GM19239 (cell line): ENCODE results near the gene IFITM10.

Source experiments
- DNase-seq: peaks from one replicate; pipeline ENCODE4 v3.0.0; 2011; ENCODE audit warnings: low spot score; ENCODE audit not compliant: insufficient read length
- FAIRE-seq: peaks from 2 replicates; lab custom pipeline; 2011; peaks lifted over from hg19 to GRCh38; lab: Jason Lieb, UNC

The IFITM10 gene

GRCh38 chr11:1742371-1742770, 8.0 kb downstream of the IFITM10 start:
- FAIRE-seq (no peak), DNase-seq (no peak)

- DNase-seq (no peak), FAIRE-seq (no peak)
Measured at GRCh38 chr11:1741741-1742140, 8.7 kb downstream of the IFITM10 start.

DNA sequence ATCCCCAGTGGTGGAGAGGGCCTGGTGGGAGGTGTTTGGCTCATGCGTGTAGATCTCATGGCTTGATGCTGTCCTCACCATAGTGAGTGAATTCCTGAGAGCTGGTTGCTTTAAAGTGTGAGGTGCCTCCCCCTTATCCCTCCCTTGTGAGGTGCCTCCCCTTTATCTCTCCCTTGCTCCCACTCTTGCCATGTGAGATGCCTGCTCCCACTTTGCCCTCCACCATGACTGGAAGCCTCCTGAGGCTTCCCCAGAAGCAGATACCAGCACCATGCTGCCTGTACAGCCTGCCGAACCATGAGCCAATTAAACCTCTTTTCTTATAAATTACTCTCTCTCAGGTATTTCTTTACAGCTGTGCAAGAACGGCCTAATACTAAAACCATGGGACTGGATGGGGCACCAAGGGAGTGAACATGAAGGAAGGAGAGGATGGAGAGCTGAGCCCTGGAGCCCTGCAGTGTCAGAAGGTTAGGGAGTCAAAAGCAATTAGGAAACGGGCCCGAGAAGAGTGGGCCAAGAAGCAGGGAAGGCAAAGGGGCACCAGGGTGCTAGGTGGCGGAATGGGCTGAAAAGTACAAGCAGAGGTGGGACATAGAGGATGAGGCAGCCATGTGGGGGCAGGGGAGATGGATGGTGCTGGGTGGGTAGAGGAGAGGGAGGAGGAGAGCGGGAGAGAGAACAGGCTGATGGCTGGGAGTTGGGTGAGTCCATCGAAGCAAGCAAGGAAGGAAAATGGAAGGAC, 9.4 kb downstream of the IFITM10 start:
- FAIRE-seq = no peak
- no peak for DNase-seq

DNA sequence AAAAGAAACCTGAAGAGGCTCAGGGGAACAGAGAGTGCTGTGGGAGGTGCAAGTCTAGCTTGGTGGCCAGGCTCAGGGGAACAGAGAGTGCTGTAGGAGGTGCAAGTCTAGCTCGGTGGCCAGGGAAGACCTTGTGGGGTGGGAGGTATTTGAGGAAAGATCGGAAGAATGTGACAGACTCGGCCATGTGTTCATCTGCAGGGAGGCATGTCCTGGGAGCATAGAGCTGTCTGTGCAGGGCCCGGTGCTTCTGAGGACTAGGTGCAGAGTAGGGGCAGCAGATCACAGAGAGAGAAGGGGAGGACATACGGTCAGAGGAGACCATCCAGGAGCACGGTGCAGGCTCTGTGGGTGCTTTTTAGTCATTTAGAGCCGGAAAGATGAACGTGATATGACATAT, 10.8 kb downstream of the IFITM10 start:
- FAIRE-seq (no peak), DNase-seq (no peak)

- FAIRE-seq = no peak
- no peak for DNase-seq
Measured at GRCh38 chr11:1738380-1738779, 12.0 kb downstream of the IFITM10 start.

DNA sequence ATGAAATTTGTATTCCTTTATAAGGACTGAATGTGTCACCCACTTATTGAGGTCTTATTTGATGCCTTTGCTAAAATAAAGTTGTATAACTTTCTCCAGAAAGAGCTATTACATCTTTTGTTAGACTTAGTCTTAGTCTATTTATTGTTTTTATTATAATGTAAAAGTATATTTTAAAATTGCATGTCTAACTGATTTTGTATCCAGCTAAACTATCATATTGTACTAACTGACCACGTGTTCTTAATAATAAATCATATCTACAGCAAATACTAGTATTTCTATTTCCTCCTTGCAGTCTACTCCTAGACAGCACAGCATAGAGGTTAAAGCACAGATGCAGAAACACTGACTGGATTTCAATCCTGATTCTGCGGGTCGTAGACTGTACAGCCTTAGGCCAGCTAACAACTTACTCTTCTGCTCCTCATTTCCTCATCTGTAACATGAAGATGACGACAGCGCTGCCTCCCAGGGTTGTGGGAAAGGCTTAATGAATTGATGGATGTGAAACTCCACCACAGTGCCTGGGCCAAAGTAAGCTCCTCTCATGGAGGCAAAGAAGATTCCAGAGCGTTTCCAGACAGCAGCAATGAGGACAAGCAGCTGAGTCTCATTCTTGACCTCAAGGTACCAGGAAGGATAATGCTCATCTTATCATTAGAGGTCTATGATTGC, 13.2 kb downstream of the IFITM10 start:
- no peak for FAIRE-seq

DNA sequence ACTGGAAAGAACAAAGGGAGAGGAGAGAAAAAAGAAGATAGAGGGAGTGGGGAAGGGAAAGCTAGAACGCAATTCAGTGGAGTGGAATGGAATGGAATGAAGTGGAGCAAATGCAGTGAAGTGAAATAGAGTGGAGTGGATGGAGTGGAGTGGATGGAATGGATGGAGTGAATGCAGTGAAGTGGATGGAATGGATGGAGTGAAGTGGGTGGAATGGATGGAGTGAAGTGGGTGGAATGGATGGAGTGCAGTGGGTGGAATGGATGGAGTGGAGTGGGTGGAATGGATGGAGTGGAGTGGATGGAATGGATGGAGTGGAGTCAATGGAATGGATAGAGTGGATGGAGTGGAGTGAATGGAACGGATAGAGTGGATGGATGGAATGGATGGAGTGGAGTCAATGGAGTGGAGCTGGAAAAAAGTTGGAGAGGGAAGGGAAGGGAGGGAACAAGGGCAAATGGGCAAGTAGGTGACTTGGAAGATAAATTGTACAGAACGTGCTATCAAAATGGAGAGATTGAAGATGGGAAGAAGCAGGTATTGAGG, 13.9 kb downstream of the IFITM10 start:
- FAIRE-seq (no peak), DNase-seq (no peak)

More for the DNA sequence above, 13.2 kb downstream of the IFITM10 start:
- DNase-seq = no peak

- DNase-seq = no peak
Measured at GRCh38 chr11:1735271-1735670, 15.1 kb downstream of the IFITM10 start.

DNA sequence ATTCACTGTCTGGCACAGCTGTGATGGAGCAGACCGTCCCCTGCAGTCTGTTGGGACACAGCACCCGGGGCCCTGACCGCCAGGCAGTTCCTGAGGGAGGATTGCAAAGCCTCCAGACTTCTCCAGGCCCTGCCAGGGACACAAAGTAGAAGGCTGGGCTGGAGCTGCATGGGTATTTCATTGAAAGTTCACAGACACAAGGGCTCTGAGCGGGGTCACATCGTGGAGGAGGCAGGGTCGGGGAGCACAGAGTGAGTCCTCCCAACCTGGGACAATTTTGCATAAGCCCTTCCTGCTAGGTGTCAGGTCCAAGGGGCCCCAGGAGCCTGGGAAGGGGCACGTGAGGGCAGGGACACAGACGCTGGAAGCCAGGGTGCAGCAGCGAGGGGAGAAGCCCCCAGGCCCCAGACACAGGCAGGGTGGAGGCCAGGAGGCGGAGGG, 15.7 kb downstream of the IFITM10 start:
- DNase-seq (no peak), FAIRE-seq (no peak)

More at GRCh38 chr11:1735271-1735670, 15.1 kb downstream of the IFITM10 start:
- FAIRE-seq = no peak

GRCh38 chr11:1733716-1734640, 16.4 kb downstream of the IFITM10 start:
- DNase-seq (no peak), FAIRE-seq (no peak)

- no peak for FAIRE-seq
- DNase-seq = no peak
Measured at GRCh38 chr11:1733009-1733715, 17.2 kb downstream of the IFITM10 start.

DNA sequence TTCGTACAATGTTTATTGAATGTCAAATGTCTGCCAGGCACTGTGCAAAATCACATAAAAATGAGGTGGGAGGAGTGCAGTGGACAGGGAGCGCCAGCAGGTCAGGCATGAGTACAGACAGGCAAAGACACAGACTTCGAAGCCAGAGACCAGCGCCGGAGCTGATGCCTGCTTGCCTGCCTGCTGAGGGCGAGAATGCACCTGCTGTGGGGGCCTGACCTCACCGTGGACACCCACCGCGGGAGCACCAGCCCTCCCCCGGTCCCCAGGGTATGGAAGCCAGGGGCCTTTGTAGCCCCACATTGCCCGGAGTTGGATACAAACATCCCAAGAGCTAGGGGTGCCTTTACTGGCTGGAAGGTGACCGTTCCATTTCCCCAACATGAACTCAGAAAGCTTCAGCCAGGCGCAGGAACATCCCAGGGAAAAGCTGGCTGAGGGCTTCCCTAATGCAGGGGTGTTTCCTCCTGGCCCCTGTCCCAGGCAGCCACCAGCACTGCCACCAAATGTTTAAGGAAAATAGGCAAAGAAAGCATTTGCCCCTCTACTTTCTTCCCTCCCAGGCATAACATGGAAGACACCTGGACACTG, 17.9 kb downstream of the IFITM10 start:
- FAIRE-seq (no peak), DNase-seq (no peak)

GRCh38 chr11:1731451-1732059, 18.8 kb downstream of the IFITM10 start:
- FAIRE-seq = no peak

DNA sequence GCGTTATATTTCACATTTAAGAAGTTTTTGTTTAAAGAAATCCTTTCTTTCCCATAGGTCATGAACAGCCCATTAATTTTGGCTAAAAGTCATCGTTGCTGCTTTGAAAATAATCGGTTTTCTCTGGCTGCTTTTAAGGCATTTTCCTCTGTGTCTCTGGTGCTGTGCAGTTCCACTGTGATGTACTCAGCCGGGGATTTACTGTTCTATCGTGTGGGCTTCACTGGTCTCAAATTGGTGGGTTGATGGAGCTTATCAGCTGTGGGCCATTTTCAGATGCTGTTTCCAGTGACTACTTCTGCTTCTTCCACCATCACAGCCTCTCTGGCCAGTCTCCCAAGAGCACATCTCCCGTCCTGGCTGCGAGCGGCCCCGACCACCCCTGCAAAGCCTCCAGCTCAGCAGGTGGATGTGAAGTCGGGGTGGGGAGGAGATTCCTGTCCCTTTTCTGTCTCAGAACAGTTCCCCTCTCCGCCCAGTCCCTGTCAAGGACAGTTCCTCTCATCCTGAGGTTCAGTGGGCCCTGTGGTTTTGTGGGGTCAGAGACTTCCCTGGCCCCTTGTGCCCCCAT, 20.3 kb downstream of the IFITM10 start:
- no peak for FAIRE-seq
- no peak for DNase-seq

More at GRCh38 chr11:1731451-1732059, 18.8 kb downstream of the IFITM10 start:
- no peak for DNase-seq

DNA sequence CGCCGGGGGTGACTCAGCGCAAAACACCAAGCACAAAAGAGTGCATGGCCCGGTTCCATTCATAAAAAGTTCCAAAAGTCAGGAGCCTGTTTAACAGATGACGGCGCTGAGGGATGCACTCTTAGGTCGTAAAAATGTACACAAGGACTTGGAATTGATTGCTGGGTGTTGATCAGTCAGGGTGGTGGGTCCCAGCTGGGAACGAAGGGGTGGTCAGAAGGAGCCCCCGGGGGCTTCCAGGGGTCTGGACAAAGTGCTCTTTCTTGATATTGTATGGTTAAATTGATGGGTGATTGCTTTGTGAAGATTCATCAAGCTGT, 20.7 kb downstream of the IFITM10 start:
- FAIRE-seq = no peak
- no peak for DNase-seq

DNA sequence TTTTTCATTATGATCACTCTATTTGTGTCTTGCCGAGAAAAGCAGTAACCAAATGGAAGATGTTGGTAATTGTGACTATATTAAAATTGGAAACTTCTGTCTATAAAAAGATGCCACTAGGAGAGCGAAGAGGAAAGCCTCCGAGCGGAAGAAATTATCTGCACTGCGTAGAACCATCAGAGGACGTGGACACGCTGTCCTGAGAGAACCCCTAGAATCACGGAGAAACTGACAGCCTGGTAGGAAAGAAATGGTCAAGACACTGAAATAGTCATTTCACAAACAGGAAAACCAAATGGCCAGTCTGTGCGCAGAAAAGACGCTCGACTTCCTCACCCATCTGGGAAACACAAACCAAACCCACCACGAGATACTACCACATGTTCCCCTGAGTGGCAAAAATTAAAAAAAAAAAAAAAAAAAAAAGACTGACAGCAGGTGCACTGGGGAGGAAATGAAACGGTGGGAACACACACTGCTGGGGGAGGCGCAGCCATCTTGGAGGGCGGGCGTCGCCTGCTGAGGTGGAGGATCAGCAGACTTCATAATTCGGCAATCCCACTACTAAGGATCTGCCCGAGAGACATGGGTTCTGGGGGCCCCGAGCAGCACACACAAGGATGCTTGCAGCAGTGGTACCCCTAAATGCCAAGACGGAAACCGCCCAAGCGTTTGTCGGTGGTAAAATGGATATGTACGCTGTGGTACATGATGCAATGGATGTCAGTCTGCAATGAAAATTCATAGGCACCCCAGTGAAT, 21.3 kb downstream of the IFITM10 start:
- no peak for DNase-seq
- no peak for FAIRE-seq

DNA sequence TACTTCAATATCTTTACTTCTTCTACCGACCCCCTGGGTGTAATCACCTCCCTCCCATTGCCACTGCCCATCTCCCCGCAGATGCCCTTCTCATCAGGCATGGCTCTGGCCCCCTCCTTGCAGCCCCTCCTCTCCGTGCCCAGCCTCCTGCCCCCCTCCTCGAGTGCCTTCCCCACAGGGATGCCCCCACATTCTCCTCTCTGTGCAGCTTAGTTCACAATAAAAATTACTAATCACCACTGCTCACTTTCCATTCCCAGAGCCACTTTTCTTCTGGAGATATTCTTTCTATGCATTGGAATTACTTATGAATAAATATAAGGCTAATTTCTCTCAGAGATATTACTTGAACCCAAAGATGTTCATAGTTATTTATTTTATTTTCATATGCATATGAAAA, 22.1 kb downstream of the IFITM10 start:
- DNase-seq (no peak), FAIRE-seq (no peak)

GRCh38 chr11:1727861-1728260, 22.5 kb downstream of the IFITM10 start:
- no peak for DNase-seq

More at GRCh38 chr11:1727861-1728260, 22.5 kb downstream of the IFITM10 start:
- FAIRE-seq = no peak
